Measurements from ENCODE around the gene GIT2.

DNA sequence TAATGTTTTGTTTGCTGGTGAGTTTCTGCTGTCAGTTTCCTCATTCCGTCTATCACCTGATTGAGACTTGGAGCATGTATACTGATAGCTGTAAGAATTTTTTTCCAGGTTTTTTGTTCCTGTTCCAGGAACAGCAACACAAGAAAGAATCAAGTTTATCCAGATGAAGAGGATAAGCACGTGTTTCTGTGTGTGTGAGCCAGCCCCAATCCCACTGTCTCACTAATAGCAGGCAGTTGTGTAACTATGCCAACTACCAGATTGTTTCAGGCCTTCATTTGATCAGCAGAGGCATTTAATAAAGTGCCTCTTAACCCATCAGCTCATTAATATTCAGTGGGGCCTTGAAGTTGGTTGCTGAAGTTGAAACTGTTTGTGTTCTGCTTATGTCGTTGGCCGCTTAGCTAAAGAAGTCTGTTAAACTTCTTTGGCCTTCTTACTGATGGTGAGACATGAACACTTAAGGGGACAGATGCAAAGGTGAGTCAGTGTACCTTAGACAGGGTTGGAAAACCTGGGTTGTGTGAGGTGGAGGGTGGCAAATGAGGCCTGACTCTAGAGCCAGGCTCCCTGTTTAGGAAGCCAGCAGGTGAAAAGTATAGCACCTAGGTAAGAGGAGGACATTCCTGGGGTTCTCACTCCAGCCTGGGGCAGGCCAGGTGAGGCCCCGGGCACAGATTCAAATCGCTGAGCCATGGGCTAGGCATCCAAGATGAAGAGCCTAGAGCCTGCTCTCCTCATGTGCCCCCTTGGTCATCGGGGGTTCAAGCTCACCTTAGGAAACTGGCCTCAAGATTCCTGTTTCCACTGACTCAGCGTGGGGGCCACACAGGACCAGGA, 6.7 kb upstream of the GIT2 start:
- TF ChIP-seq, protein P1, sequence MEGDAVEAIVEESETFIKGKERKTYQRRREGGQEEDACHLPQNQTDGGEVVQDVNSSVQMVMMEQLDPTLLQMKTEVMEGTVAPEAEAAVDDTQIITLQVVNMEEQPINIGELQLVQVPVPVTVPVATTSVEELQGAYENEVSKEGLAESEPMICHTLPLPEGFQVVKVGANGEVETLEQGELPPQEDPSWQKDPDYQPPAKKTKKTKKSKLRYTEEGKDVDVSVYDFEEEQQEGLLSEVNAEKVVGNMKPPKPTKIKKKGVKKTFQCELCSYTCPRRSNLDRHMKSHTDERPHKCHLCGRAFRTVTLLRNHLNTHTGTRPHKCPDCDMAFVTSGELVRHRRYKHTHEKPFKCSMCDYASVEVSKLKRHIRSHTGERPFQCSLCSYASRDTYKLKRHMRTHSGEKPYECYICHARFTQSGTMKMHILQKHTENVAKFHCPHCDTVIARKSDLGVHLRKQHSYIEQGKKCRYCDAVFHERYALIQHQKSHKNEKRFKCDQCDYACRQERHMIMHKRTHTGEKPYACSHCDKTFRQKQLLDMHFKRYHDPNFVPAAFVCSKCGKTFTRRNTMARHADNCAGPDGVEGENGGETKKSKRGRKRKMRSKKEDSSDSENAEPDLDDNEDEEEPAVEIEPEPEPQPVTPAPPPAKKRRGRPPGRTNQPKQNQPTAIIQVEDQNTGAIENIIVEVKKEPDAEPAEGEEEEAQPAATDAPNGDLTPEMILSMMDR (IDR thresholded peaks at IDR 0.05), result no peak
- no peak for TF ChIP-seq POLR2A (IDR thresholded peaks at IDR 0.05)
